ENCODE data around the gene EGFL8.
A peak's percentile ranks its signal among the peaks of the same experiment; 100 is the strongest.

Gene EGFL8

DNA sequence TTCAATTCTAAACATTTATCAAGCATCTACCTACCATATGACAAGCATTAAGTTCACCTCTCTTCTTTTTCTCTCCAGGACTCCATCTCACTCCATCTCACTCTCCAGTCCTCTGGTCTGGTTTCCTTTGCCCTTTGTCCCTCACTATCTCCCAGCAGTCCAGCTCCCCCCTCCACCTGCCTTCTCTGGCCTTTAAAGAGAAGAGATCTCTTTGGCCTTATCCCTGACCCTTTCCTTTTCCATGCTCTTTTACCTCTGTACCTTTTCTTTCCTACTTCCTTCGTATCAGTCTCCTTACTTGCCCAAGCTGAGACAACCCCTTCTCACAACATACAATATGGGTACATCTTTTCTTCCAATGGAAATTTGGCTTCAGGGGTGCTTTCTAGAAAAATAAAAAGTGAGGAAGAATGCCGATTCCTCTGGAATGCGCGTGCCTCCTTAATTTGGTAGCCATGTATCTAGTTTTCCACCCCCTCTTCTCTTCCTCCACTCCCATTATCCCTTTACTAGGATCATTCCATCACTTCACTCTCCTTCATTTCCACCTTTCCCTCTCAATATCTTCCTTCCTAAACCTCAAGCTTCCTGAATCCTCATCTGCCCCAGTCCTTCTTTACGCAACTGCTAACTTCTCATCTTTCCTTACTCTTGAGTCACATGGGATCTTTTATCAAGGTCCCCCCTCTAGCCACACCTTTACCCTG lies 12.2 kb downstream of the EGFL8 start:
- TF ChIP-seq, protein P1, sequence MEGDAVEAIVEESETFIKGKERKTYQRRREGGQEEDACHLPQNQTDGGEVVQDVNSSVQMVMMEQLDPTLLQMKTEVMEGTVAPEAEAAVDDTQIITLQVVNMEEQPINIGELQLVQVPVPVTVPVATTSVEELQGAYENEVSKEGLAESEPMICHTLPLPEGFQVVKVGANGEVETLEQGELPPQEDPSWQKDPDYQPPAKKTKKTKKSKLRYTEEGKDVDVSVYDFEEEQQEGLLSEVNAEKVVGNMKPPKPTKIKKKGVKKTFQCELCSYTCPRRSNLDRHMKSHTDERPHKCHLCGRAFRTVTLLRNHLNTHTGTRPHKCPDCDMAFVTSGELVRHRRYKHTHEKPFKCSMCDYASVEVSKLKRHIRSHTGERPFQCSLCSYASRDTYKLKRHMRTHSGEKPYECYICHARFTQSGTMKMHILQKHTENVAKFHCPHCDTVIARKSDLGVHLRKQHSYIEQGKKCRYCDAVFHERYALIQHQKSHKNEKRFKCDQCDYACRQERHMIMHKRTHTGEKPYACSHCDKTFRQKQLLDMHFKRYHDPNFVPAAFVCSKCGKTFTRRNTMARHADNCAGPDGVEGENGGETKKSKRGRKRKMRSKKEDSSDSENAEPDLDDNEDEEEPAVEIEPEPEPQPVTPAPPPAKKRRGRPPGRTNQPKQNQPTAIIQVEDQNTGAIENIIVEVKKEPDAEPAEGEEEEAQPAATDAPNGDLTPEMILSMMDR (IDR thresholded peaks at IDR 0.05; ENCODE audit: low read depth, low read length), result no peak
- DNase-seq (ENCODE audit: extremely low read depth, low read depth), result no peak

DNA sequence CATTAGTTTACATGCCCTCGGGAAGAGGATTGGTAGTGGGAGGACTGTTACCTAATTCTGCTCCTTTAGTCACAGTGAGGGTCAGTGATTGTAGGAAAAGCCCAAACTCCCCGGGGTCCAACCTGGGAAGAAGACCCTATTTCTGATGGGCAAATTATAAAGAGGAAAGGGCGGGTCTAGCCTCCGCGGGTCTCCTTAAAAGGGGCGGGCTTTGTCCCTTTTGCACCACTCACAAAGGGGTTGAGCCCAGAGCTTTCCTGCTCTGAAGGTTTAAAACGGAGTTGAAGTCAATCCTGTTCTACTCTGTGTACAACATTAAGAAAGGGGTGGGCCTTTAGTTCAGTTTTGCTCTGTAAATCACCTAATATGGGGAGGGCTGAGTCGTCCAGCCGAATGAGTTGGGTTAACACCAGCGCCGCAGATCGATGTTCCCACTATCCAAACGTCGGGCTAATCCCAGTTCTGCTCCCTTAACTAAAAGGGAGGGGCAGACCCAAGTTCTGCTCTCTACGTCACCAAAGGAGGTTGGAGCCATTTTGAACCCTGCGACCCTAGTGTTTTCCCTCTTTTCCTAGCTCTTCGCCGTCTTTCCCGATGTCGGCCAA lies 12.9 kb downstream of the EGFL8 start:
- no peak for DNase-seq (ENCODE audit: extremely low read depth, low read depth)
- TF ChIP-seq, protein P1 (IDR thresholded peaks at IDR 0.05; ENCODE audit: low read depth, low read length), result no peak

DNA sequence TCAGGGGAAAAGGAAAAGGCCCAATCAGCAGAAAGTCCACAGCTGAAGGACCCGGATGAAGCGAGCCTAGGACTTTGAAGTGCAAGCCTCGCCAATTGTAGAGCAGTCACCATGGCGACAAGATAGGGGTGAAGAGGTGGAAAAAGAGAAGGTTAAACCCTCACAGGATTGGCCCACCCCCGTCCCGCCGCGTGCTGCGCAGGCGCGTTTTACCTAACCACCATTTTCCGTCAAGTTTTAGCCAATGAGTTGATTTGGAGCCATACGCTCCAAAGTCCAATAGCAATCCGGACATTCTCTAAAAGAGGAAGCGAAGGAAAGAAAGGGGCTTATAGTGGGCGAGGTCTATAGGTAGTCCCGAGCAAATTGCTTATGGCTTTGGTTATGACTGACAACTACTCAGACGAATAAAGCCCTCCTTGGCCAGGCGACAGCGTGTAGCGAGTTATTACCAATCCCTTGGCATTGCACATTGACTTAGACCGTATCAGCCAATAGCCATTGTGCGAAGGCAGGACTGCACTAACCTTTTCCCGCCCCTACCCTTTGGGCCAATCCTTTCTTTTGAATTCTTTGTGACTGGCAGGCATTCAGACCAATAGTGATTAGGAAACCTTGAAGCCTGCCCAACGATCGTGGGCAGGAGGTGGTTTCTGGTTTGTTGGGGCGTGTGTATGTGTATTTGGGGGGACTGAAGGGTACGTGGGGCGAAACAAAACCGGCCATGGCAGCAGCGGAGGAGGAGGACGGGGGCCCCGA lies 13.6 kb downstream of the EGFL8 start, which contains the start of gene RNF5:
TSS of gene RNF5 (plus strand) at position 618 of the 759 bp plus-strand sequence. CDS start at position 725, 107 bp downstream.
- peak; percentile 100 for DNase-seq (ENCODE audit: extremely low read depth, low read depth)
- TF ChIP-seq, protein P1 (IDR thresholded peaks at IDR 0.05; ENCODE audit: low read depth, low read length), result no peak

DNA sequence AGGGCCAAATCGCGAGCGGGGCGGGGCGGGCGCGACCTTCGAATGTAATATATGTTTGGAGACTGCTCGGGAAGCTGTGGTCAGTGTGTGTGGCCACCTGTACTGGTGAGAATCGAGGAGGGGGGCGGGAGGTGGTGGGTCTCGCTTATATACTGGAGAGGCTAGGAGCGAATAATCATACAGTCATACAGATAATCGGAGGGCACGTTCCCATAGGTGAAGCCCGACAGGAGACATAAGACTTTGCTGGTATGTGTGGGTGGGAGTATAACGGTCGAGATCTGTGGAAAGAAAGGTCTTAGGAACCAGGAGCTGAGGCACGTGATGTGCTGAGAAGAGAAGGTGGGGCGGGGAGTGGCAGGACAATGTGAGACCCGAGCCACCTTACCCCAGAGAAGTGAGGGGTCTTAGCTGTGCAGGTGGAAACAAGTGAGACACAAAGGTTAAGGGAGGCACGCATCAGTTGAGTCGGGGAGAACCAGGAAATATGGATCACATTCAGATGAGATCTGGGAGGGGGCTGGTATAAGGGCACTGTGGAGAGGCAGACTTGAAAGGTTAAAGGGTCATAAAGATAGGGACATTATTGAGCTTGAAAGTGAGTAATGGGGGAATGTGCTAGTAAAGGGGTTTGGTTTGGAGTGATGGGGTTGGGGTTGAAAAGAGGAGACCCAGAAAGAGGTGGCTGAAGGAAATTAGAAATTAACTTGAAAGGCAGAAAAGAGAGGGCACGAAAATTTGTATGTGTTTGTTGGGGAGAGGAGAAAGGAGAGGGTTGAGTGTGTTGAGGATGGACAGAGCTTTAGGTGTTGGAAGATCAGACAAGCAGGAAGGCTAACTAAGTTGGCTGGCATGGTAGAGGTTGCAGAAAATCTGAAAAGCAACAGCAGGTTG lies 14.4 kb downstream of the EGFL8 start:
- TF ChIP-seq, protein P1 (IDR thresholded peaks at IDR 0.05; ENCODE audit: low read depth, low read length), result no peak
- no peak for DNase-seq (ENCODE audit: extremely low read depth, low read depth)

DNA sequence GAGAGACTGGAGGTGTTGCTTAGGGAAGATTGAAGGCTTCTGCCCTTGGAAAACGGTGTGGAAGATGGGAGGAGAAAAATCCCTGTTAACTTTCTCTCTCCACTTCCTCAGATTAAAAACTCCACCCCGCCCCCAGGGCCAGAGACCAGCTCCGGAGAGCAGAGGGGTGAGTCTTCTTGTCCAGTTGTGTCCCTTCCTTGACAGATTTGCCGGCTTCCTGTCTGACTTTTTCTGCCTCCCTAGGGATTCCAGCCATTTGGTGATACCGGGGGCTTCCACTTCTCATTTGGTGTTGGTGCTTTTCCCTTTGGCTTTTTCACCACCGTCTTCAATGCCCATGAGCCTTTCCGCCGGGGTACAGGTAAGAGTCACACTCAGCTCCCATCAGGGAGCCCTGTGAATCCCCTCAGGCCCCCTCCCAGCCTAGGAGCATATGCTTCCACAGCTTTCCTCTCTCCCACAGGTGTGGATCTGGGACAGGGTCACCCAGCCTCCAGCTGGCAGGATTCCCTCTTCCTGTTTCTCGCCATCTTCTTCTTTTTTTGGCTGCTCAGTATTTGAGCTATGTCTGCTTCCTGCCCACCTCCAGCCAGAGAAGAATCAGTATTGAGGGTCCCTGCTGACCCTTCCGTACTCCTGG lies 15.5 kb downstream of the EGFL8 start:
- TF ChIP-seq, protein P1 (IDR thresholded peaks at IDR 0.05; ENCODE audit: low read depth, low read length), result no peak
- DNase-seq (ENCODE audit: extremely low read depth, low read depth), result no peak

DNA sequence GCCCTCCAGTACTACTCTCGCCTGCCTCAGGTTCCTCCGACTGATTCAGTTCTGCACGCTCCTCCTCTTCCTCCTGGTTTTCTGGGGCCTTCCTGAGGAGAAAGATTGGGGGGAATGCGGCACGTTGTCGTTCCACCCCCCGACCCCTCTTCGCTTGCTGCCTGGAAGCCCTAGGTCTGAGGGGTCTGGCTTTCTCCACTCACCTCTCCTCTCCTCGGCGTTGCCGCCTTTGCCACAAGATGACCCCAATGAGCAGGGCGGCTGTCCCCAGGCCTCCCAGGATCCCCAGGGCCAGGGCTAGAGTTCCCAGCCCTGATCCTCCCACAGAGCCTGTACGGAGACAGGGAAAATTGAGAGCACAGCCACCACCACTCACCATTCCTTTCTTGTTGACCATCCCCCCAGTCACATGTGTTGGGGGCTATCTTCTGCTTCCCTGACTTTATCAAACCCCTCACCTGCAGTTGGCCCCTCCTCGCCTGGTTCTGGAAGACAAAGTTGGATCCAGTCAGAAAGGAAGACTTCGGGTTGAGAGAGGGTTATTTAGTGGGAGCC lies 16.8 kb downstream of the EGFL8 start:
- no peak for DNase-seq (ENCODE audit: extremely low read depth, low read depth)
- TF ChIP-seq, protein P1 (IDR thresholded peaks at IDR 0.05; ENCODE audit: low read depth, low read length), result no peak
